HG03135 (cell line): ENCODE measurements around the gene PADI6.

Experiments
- ATAC-seq: cut with Tn5 transposase; IDR thresholded peaks from one replicate; pipeline ENCODE4 v1.9.1; 2021; ENCODE audit warnings: mild to moderate bottlenecking, moderate library complexity; ENCODE audit not compliant: unreplicated experiment

The PADI6 gene

GRCh38 chr1:17356387-17357026, 15.5 kb upstream of the PADI6 start:
- ATAC-seq: no peak

DNA sequence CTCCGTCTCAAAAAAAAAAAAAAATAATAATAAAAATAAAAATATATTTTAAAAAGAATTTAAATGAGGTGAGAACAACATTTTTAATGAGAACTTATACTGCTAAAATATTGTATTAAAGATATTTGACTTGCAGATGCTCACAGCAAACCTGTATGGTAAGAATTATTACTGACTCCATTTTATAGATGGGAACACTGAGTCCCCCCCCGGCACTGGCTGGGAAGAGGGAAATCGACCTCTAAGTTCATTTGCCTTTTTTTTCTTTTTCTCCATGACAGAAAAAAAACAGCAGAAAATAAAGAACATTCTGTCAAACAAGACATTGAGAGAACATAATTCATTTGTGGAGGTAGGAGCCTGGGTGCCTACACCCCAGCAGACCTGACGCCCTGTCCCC, 13.4 kb upstream of the PADI6 start:
- ATAC-seq: no peak

DNA sequence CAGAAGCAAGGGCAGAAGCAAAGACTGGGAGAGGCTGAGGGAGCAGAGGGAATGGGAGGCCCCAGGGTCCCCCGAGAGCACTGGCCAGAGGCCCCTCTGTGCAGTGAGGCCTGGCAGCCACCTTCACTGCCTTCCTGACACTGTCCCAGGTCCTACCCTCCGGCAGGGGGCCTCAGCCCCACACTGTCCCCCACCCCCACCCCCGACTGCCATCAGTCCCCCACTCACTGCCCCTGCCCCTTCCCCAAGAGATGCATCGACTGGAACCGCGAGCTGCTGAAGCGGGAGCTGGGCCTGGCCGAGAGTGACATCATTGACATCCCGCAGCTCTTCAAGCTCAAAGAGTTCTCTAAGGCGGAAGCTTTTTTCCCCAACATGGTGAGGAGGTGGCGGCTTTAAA, 13.0 kb upstream of the PADI6 start:
- no peak for ATAC-seq

DNA sequence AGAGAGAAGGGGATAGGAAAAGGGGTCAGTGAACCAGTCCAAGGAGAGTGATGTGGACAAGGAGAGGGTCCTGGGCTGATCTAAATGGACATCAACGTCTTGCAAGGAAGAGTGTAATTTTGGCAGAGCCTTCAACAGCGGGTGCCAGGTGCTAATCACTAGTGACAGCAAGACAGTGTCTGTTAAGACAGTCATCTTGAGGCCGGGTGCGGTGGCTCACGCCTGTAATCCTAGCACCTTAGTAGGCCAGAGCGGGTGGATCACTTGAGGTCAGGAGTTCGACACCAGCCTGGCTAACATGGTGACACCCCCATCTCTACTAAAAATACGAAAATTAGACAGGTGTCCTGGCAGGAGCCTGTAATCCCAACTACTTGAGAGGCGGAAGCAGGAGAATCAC, 12.2 kb upstream of the PADI6 start:
- ATAC-seq: no peak

DNA sequence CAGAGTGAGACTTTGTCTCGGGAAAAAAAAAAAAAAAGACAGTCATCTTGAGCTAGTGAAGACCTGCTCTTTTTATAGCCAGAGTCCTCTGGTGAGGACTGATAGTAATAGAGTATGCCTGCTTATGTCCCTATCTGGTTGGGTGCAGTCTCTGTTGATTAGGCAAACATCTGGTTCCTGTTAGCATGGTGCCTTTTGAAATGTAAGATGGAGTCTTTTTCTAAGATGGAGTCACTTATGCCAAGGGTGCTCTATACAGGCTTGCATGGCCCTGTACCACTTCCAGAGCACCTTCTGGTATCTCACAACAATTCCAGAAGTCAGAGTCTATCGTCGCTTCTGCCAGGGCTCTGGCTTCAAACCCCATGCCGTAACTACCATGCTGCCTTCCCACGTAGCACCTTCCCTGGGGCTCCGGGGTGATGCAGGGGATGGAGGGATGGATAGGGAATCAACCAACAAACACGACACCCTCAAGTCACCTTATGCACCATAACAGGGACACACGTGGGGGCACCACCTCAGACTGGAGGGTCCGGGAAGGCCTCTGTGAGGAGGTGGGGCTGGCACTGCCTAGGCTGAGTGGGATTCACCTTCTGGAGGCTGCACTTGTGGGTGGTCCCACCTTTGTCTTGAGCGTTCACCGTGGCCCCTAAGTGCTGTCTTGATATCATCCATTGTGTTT, 11.6 kb upstream of the PADI6 start:
- ATAC-seq: no peak

GRCh38 chr1:17361687-17362086, 10.3 kb upstream of the PADI6 start:
- ATAC-seq: no peak

DNA sequence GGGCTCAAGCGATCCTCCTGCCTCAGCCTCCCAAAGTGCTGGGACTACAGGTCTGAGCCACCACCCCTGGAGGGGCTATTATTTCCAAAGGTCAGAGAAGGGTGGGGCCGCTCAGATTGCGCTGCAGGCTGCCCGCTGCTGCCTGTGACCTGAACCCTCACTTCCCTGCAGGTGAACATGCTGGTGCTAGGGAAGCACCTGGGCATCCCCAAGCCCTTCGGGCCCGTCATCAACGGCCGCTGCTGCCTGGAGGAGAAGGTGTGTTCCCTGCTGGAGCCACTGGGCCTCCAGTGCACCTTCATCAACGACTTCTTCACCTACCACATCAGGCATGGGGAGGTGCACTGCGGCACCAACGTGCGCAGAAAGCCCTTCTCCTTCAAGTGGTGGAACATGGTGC, 8.6 kb upstream of the PADI6 start:
- no peak for ATAC-seq

- ATAC-seq: no peak
These were observed 8.2 kb upstream of the PADI6 start for GRCh38 chr1:17363771-17364170.

DNA sequence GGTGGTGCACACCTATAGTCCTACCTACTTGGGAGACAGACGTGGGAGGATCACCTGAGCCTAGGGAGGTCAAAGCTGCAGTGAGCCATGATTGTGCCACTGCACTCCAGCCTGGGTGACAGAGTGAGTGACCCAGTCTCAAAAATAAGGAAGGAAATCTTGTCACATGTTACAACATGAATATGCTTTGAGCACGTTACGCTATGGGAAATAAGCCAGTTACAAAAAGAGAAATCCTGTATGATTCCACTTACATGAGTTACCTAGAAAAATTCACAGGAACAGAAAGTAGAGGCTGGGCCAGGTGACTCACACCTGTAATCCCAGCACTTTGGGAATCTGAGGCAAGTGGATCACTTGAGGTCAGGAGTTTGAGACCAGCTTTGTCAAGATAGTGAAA, 6.7 kb upstream of the PADI6 start:
- ATAC-seq: no peak

- ATAC-seq: no peak
These were observed 2.5 kb upstream of the PADI6 start for GRCh38 chr1:17369466-17369865.

- ATAC-seq: no peak
These were observed 1.4 kb upstream of the PADI6 start for GRCh38 chr1:17370618-17371017.

GRCh38 chr1:17372955-17373354, 959 bp downstream of the PADI6 start:
- no peak for ATAC-seq

DNA sequence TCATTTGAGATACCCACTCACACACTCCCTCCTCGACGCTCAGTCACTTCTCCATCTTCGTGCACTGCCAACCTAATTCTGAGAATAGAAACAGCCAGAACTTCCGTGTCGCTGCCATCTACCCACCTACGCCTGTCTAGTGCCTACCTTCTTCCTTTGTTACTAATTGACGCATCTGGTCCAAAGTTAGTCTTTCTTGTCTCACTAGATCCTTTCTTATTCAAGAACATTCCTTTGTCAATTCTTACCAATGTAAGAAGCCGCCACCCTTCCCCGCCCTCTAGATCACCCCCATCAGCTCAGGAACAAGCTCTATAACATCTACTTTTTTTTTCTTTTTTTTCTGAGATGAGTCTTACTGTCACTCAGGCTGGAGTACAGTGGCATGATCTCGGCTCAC, 3.7 kb downstream of the PADI6 start:
- ATAC-seq: no peak

- ATAC-seq: no peak
These were observed 5.4 kb downstream of the PADI6 start for GRCh38 chr1:17377325-17377953.

DNA sequence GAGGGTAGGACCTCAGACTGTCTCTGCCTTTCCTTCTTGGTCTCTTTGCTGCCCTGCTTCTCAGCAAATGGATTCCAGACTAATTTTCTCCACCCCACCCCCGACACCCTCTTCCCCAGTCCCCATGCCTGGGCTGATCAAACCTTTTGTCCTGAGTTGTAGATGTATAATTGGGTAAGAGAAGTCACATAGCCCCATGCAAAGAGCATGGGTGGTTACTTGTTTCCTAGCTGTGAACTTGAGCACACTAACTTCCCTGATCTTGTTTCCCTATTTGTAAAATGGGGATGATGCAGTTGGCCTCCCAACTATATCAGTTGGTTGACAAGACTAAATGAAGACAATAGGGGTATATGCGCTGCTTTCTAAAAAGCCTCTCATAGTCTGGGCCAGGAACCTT, 9.2 kb downstream of the PADI6 start:
- no peak for ATAC-seq

DNA sequence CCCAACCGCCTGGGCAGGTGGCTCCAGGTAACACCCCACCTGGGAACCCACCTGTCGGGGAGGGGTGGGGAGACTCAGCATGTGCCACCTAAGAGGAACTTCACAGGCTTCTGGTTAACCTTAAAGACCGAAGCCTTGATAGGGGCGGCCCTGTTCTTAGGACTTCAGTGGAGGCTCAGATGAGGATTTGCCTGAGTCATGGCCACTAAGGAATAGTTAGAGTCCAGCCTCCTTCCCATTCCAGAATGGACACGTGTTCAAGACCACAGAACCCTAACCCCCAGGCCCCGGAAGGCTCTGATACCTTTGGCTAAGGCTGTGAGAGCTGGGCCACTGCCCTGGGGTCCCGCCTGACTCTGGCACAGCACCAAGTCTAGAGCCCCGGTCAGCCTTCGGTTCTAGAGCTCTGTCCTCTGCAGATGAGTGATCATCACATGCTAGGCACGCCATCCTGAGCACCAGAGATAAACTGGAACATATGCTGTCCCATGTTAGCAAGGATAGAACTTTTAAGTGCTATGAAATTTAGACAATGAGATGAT, 20.3 kb downstream of the PADI6 start:
- ATAC-seq: no peak

DNA sequence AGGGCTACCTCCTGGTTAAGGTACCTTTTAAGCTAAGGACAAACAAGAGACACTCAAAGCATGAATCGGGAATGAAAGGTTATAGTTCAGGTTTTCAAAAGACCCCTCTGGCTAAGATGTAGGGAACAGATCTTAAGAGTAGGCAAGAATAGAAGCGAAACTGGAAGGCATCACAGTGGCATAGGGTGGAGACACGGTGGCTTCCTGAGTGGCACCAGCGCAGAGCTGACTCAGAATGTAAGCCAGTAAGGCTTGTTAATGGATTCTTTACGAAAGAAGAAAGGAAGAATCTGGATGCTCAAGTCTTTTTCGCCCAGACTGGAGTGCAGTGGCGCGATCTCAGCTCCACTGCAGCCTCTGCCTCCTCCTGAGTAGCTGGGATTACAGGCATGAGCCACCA, 21.2 kb downstream of the PADI6 start:
- no peak for ATAC-seq

DNA sequence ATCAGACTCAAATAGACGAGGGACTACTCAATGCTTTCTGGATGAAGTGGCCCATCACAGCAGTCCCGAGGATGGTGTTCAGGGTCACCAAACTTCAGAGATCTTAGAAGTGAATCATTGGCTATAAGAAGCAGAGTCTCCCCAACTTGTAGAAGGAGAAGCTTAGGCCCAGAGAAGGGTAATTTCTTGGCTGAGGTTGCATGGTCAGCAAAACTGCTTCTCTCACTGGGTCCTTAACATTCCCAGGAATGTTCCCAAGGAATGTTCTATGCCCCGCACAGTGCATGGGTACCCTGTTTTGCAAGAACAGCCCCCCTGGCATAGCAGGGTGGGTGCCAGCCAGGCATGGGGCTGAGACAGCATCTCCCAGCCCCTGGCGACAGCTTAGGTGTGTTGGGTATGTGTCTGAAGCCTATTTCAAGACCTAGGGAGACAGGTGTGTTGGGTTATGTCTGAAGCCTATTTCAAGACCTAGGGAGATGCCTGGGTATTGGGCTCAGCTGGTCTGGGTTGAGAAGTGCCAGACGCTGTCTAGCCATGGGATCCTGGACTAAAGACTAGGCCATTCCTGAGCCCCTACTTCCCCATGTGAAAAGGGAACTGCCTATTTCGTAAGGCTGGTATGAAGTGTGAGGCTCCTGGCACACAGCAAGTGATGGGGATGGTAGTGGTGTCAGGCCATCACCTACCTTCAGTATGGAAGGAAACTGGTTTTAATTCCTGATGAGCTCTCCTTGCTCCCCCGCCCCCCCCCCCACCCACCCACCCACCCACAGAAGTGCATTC, 26.1 kb downstream of the PADI6 start:
- no peak for ATAC-seq

DNA sequence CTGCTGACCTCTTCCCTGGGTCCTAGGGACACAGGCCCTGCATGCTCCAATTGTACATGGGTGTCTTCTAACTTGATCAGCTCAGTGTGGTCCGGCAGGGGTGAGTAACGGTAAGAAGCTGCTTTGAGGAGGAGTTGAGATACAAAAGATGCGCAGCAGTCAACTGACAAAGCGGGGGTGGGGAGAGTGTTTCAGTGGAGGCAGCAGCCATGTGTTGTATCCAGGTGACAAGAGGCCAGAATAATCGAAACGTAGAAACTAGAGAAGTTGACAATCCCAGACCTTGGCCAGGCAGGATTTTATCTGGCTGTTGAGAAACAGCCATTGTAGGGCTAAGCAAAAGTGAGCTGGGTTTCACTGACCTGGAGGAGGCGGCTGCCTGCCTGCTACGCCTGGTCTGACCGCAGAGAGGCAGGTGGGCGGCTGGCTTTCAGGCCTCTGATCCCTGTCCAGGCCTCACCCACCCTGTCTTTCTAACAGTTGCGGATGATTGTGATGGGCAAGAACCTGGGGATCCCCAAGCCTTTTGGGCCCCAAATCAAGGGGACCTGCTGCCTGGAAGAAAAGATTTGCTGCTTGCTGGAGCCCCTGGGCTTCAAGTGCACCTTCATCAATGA, 28.8 kb downstream of the PADI6 start:
- ATAC-seq: no peak

GRCh38 chr1:17401841-17402240, 29.8 kb downstream of the PADI6 start:
- no peak for ATAC-seq

DNA sequence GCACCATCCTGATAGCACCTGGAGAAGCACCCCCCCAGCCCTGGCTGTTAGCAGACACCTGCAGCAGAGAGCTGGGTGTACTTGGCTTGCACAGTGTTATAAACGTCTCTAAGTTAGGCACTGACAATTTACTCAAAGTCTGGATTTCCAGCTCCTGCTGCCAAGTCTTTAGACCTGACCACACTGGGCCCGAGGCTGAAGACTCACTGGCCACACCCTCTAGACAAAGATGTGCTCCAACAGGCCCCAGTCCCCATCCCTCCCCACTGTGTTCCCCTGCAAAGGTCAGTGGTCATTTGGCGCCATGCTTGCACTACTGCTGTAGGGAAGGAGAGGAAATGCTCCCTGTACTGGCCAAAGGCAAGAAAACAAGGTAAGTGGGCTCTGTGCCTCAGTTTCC, 31.1 kb downstream of the PADI6 start:
- no peak for ATAC-seq
